SK-N-SH (cell line): ENCODE results near the gene IL3. TPM values are rescaled to one million over a fixed set of nuclear protein-coding genes. Genes with fewer than 3 reads are reported as not detected.

Source experiments
- CTCF ChIA-PET: fragments of 300-600, 350-600 bp; formaldehyde crosslinking; extraction: SDS; loops from one replicate; lab custom pipeline; 2021; lab: Yijun Ruan, JAX
- POLR2A ChIA-PET: fragments of 350-600 bp; sonication (Branson Sonifier 250); formaldehyde crosslinking; extraction: SDS; loops from one replicate; lab custom pipeline; 2020; ENCODE audit warnings: antibody characterized with exemption, inconsistent platforms; lab: Yijun Ruan, JAX
- DNase-seq: peaks from one replicate; pipeline ENCODE4 v3.0.0; 2012
- H2AFZ ChIP-seq: fragments of 200-600 bp; sonication (generic); 2 replicates; pipeline ENCODE4 v1.8.1; 2016; ENCODE audit warnings: antibody characterized with exemption, mild to moderate bottlenecking, low read depth
- H3F3A ChIP-seq: fragments of 200-600 bp; sonication (generic); replicated peaks from 2 replicates; pipeline ENCODE3; 2016; ENCODE audit warnings: antibody characterized with exemption, mild to moderate bottlenecking; ENCODE audit not compliant: insufficient read depth
- H3K27ac ChIP-seq, 2 experiments: fragments of 200-500 bp in 1 of 2; fragments of 200-600 bp in 1 of 2; sonication (Bioruptor generic) in 1 of 2; sonication (generic), shearing (Covaris generic) in 1 of 2; 2 replicates each; pipeline versions ENCODE4 v1.5.1 to v1.6.1; 2014 to 2016; ENCODE audit warnings: low read depth in 2 of 2, inconsistent platforms in 1 of 2, low read length in 1 of 2, mild to moderate bottlenecking in 1 of 2, mixed read lengths in 1 of 2
- H3K27me3 ChIP-seq: fragments of 200-600 bp; sonication (generic), shearing (Covaris generic); 2 replicates; pipeline ENCODE4 v1.6.1; 2016; ENCODE audit warnings: mixed run types; ENCODE audit not compliant: insufficient read depth
- H3K36me3 ChIP-seq, 2 experiments: fragments of 200-500 bp in 1 of 2; fragments of 200-600 bp in 1 of 2; sonication (Bioruptor generic) in 1 of 2; sonication (generic) in 1 of 2; replicated peaks in 1 of 2; 2 replicates each; pipeline versions ENCODE3 to v1.5.1; 2014 to 2016; ENCODE audit warnings: low read length in 1 of 2, mild to moderate bottlenecking in 1 of 2; ENCODE audit not compliant: insufficient read depth in 2 of 2, control insufficient read depth in 1 of 2
- H3K4me1 ChIP-seq, 2 experiments: fragments of 200-500 bp in 1 of 2; fragments of 200-600 bp in 1 of 2; sonication (Bioruptor generic) in 1 of 2; sonication (generic), shearing (Covaris generic) in 1 of 2; 2 replicates each; pipeline versions ENCODE4 v1.5.1 to v1.6.1; 2014 to 2016; ENCODE audit warnings: low read depth in 1 of 2, low read length in 1 of 2, mixed run types in 1 of 2; ENCODE audit not compliant: insufficient read depth in 2 of 2, control insufficient read depth in 1 of 2
- H3K4me2 ChIP-seq: fragments of 200-600 bp; sonication (generic), shearing (Covaris generic); 2 replicates; pipeline ENCODE4 v1.6.1; 2017; ENCODE audit warnings: mixed run types
- H3K4me3 ChIP-seq, 2 experiments: fragments of 200-500 bp in 1 of 2; fragments of 200-600 bp in 1 of 2; sonication (Bioruptor generic) in 1 of 2; sonication (generic), shearing (Covaris generic) in 1 of 2; 2 replicates each; pipeline versions ENCODE4 v1.5.1 to v1.8.1; 2014 to 2016; ENCODE audit warnings: low read depth in 2 of 2, inconsistent platforms in 1 of 2, low read length in 1 of 2, mild to moderate bottlenecking in 1 of 2, mixed read lengths in 1 of 2, moderate library complexity in 1 of 2
- H3K79me2 ChIP-seq: fragments of 200-600 bp; sonication (generic); 2 replicates; pipeline ENCODE4 v1.8.1; 2017; ENCODE audit warnings: mild to moderate bottlenecking; ENCODE audit not compliant: insufficient read depth
- H3K9ac ChIP-seq: fragments of 200-600 bp; sonication (generic); 2 replicates; pipeline ENCODE4 v1.6.1; 2017; ENCODE audit warnings: mixed run types
- H3K9me2 ChIP-seq: fragments of 200-600 bp; sonication (generic); 2 replicates; pipeline ENCODE4 v1.6.1; 2017; ENCODE audit warnings: mixed run types
- H3K9me3 ChIP-seq: fragments of 200-600 bp; sonication (generic); 2 replicates; pipeline ENCODE4 v1.6.1; 2017; ENCODE audit warnings: mixed run types, mild to moderate bottlenecking, moderate library complexity
- H4K20me1 ChIP-seq: fragments of 200-600 bp; sonication (generic); 2 replicates; pipeline ENCODE4 v1.6.1; 2017; ENCODE audit warnings: mild to moderate bottlenecking, mixed run types; ENCODE audit not compliant: insufficient read depth
- CHD2 ChIP-seq: fragments of 150-350 bp; IDR thresholded peaks from 2 replicates; pipeline ENCODE4 v1.6.1; 2018; ENCODE audit warnings: low read length; ENCODE audit not compliant: partially characterized antibody
- EP300 ChIP-seq, 2 experiments: IDR thresholded peaks; 2 replicates each; pipeline versions ENCODE4 v1.4.0 to v1.6.1; 2012; ENCODE audit warnings: borderline replicate concordance in 1 of 2, low read depth in 1 of 2, low read length in 1 of 2
- EZH2phosphoT487 ChIP-seq: fragments of 200-600 bp; sonication (generic); IDR thresholded peaks from 2 replicates; pipeline ENCODE4 v1.6.1; 2017; ENCODE audit warnings: low read depth, mixed run types, mild to moderate bottlenecking, antibody characterized with exemption, moderate library complexity, borderline replicate concordance
- FOXJ3 ChIP-seq: sonication (generic); formaldehyde crosslinking; IDR thresholded peaks from 2 replicates; pipeline ENCODE4 v1.5.1; 2020; ENCODE audit warnings: mild to moderate bottlenecking, missing genetic modification reagents
- FOXM1 ChIP-seq: IDR thresholded peaks from 2 replicates; pipeline ENCODE4 v1.4.0; 2012; ENCODE audit warnings: low read depth, mild to moderate bottlenecking
- GATA2 ChIP-seq: sonication (generic); formaldehyde crosslinking; IDR thresholded peaks from 2 replicates; pipeline ENCODE4 v1.5.0; 2020; ENCODE audit warnings: mild to moderate bottlenecking, missing genetic modification reagents
- RCOR1 ChIP-seq: fragments of 150-350 bp; IDR thresholded peaks from 2 replicates; pipeline ENCODE4 v1.6.1; 2017; ENCODE audit warnings: antibody characterized with exemption, low read length
- RFX5 ChIP-seq: IDR thresholded peaks from 2 replicates; pipeline ENCODE4 v1.6.1; 2012; ENCODE audit warnings: mild to moderate bottlenecking, improper control_type of control experiment, low read length
- WGBS: methylation state at CpG from one replicate; pipeline ENCODE4 v1.1.6; 2017; ENCODE audit warnings: low lambda C conversion rate; 5-methylcytosine and 5-hydroxymethylcytosine counted together
- polyA plus RNA-seq, 3 experiments: library from polyadenylated mRNA; depleted of rRNA; stranded (reverse); fragments of >200 nt; gene quantifications; 2 replicates each; pipeline ENCODE4 v1.2.3, GENCODE V29; 2012
- TF ChIP-seq, protein P1 (sequence below): fragments of 150-350 bp; IDR thresholded peaks from 2 replicates; pipeline ENCODE4 v1.6.1; 2017; ENCODE audit warnings: antibody characterized with exemption, low read length, low read depth, borderline replicate concordance
- TF ChIP-seq, protein P2 (sequence below): IDR thresholded peaks from 2 replicates; pipeline ENCODE4; 2012
- TF ChIP-seq, protein P3 (sequence below): IDR thresholded peaks from 2 replicates; pipeline ENCODE4 v1.6.1; 2012; ENCODE audit warnings: mild to moderate bottlenecking, low read depth, low read length, moderate library complexity

Gene IL3
- polyA plus RNA-seq, 1 of the 3 experiments (the other 2 are of a cell fraction) = not detected

DNA sequence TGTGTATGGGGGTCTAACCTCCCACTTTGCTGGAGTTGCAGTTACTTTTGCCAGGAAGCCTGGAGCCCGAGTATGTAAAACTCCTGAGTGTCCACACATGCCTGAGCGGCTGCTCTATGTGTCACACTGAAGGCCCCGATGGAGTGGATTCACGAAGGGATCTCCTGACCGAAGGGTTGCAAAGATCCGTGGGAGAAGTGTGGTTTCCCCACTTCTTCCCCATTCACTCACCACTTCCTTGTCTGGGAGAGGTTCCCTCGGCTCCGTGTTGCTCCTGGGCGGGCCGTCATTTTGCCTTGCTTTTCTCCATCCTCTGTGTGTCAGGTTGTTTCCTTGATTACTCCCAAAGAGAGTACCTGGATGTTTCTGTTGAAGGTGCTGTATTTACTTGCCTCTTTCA is 16.2 kb upstream of the IL3 start:
- POLR2A ChIA-PET = no interaction called here
- H2AFZ ChIP-seq = no peak overlapping the region
- H3K27ac ChIP-seq = no peak overlapping the region
- DNase-seq = no peak
- H3K79me2 ChIP-seq = no peaks in the 10 kb centered on the region
- H3F3A ChIP-seq = no peaks in the 10 kb centered on the region
- WGBS = 49% methylated on average over 9 of the region's 10 CpGs
- no peaks in the 10 kb centered on the region for H4K20me1 ChIP-seq
- no peaks in the 10 kb centered on the region for H3K4me1 ChIP-seq
- H3K27me3 ChIP-seq = no peaks in the 10 kb centered on the region
- TF ChIP-seq, protein P1, sequence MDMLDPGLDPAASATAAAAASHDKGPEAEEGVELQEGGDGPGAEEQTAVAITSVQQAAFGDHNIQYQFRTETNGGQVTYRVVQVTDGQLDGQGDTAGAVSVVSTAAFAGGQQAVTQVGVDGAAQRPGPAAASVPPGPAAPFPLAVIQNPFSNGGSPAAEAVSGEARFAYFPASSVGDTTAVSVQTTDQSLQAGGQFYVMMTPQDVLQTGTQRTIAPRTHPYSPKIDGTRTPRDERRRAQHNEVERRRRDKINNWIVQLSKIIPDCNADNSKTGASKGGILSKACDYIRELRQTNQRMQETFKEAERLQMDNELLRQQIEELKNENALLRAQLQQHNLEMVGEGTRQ = no peak
- TF ChIP-seq GATA2 (CRISPR knock-in tag) = no peak
- no peak for TF ChIP-seq FOXM1
- no peak for TF ChIP-seq FOXJ3 (CRISPR knock-in tag)
- TF ChIP-seq, protein P2, sequence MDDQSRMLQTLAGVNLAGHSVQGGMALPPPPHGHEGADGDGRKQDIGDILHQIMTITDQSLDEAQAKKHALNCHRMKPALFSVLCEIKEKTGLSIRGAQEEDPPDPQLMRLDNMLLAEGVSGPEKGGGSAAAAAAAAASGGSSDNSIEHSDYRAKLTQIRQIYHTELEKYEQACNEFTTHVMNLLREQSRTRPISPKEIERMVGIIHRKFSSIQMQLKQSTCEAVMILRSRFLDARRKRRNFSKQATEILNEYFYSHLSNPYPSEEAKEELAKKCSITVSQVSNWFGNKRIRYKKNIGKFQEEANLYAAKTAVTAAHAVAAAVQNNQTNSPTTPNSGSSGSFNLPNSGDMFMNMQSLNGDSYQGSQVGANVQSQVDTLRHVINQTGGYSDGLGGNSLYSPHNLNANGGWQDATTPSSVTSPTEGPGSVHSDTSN = no peak
- TF ChIP-seq CHD2 = no peak
- TF ChIP-seq RFX5 = no peak
- TF ChIP-seq, protein P3, sequence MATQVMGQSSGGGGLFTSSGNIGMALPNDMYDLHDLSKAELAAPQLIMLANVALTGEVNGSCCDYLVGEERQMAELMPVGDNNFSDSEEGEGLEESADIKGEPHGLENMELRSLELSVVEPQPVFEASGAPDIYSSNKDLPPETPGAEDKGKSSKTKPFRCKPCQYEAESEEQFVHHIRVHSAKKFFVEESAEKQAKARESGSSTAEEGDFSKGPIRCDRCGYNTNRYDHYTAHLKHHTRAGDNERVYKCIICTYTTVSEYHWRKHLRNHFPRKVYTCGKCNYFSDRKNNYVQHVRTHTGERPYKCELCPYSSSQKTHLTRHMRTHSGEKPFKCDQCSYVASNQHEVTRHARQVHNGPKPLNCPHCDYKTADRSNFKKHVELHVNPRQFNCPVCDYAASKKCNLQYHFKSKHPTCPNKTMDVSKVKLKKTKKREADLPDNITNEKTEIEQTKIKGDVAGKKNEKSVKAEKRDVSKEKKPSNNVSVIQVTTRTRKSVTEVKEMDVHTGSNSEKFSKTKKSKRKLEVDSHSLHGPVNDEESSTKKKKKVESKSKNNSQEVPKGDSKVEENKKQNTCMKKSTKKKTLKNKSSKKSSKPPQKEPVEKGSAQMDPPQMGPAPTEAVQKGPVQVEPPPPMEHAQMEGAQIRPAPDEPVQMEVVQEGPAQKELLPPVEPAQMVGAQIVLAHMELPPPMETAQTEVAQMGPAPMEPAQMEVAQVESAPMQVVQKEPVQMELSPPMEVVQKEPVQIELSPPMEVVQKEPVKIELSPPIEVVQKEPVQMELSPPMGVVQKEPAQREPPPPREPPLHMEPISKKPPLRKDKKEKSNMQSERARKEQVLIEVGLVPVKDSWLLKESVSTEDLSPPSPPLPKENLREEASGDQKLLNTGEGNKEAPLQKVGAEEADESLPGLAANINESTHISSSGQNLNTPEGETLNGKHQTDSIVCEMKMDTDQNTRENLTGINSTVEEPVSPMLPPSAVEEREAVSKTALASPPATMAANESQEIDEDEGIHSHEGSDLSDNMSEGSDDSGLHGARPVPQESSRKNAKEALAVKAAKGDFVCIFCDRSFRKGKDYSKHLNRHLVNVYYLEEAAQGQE = no peak
- CTCF ChIA-PET = no interaction called here
- H3K9ac ChIP-seq = no peak overlapping the region
- no peaks in the 10 kb centered on the region for H3K36me3 ChIP-seq
- no peak overlapping the region for H3K4me2 ChIP-seq
- no peaks in the 10 kb centered on the region for H3K9me3 ChIP-seq
- no peak overlapping the region for H3K4me3 ChIP-seq
- H3K9me2 ChIP-seq = no peaks in the 10 kb centered on the region

DNA sequence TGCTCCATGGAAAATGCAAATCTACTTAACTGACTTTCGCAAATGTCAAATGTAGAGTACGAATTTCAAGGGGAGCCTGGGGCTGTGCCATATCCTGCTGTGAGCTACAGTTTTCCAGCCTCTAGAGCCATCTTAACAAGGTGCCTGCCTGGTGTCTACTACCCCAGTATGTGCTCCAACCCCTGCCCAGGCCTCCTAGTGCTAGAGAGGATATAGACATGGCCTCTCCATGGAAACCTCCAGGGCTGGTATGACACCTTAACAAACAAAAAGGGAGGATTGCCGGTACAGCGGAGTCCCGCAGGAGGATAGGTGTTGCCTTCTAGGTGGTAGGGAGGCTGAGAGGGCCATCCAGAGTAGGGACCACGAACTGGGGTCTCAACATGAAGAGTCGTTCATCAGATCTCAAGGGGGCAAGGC is 13.6 kb upstream of the IL3 start:
- Histone ChIP-seq H3K27me3 (no peaks in the 10 kb centered on the region), H3K27ac (no peak overlapping the region), H3K4me3 (no peak overlapping the region), H3K9ac (no peak overlapping the region), H4K20me1 (no peaks in the 10 kb centered on the region), H2AFZ (no peak overlapping the region), H3K36me3 (no peaks in the 10 kb centered on the region), H3K9me2 (no peaks in the 10 kb centered on the region), H3K9me3 (no peaks in the 10 kb centered on the region), H3K4me2 (no peak overlapping the region), H3F3A (no peaks in the 10 kb centered on the region), H3K4me1 (no peaks in the 10 kb centered on the region), H3K79me2 (no peaks in the 10 kb centered on the region)
- ChIA-PET POLR2A (no interaction called here), CTCF (no interaction called here)
- 57% methylated on average over 7 of the region's 7 CpGs for WGBS
- DNase-seq = no peak
- TF ChIP-seq EP300 (IDR thresholded peaks at IDR 0.05; ENCODE audit: borderline replicate concordance in 1 of 2, low read depth in 1 of 2, low read length in 1 of 2) = no peak
- TF ChIP-seq FOXM1 = no peak
- TF ChIP-seq RCOR1 = no peak
- TF ChIP-seq FOXJ3 (CRISPR knock-in tag) = no peak
- no peak for TF ChIP-seq EZH2phosphoT487
- no peak for TF ChIP-seq RFX5
